Smooth muscle cell (in vitro differentiated cells): Measurements from ENCODE around the gene GPR137B. TPM values are rescaled to one million over a fixed set of nuclear protein-coding genes. Genes with fewer than 3 reads are reported as not detected.

Source experiments
- DNase-seq: peaks from one replicate; lab custom pipeline; 2025; ENCODE audit not compliant: unreplicated experiment; lab: John Stamatoyannopoulos, UW
- H2AFZ ChIP-seq: fragments of 200-600 bp; sonication (generic); 2 replicates; pipeline ENCODE4 v1.6.0; 2016; ENCODE audit warnings: antibody characterized with exemption, low read depth, mild to moderate bottlenecking
- H3F3A ChIP-seq: fragments of 200-600 bp; sonication (generic); 2 replicates; pipeline ENCODE4 v1.6.0; 2017; ENCODE audit warnings: antibody characterized with exemption, low read depth
- H3K27ac ChIP-seq: fragments of 200-600 bp; sonication (generic); 2 replicates; pipeline ENCODE4 v1.5.1; 2016; ENCODE audit warnings: low read depth, mild to moderate bottlenecking
- H3K27me3 ChIP-seq: fragments of 200-600 bp; sonication (generic); 2 replicates; pipeline ENCODE4 v1.6.1; 2016; ENCODE audit warnings: low read depth, mild to moderate bottlenecking
- H3K36me3 ChIP-seq: fragments of 200-600 bp; sonication (generic); 2 replicates; pipeline ENCODE4 v1.5.1; 2016; ENCODE audit warnings: low read depth
- H3K4me1 ChIP-seq: fragments of 200-600 bp; sonication (generic); 2 replicates; pipeline ENCODE4 v1.5.1; 2016; ENCODE audit warnings: low read depth
- H3K4me2 ChIP-seq: fragments of 200-600 bp; sonication (generic); 2 replicates; pipeline ENCODE4 v1.6.0; 2016; ENCODE audit warnings: mild to moderate bottlenecking
- H3K4me3 ChIP-seq: fragments of 200-600 bp; sonication (generic); 2 replicates; pipeline ENCODE4 v1.5.1; 2016; ENCODE audit warnings: mild to moderate bottlenecking
- H3K79me2 ChIP-seq: fragments of 200-600 bp; sonication (generic); 2 replicates; pipeline ENCODE4 v1.6.0; 2016; ENCODE audit warnings: low read depth, mild to moderate bottlenecking
- H3K9ac ChIP-seq: fragments of 200-600 bp; sonication (generic); 2 replicates; pipeline ENCODE4 v1.6.0; 2016; ENCODE audit warnings: low read depth
- H3K9me3 ChIP-seq: fragments of 200-600 bp; sonication (generic); replicated peaks from 2 replicates; pipeline ENCODE4 v1.5.1; 2016; ENCODE audit warnings: low read depth
- H4K20me1 ChIP-seq: fragments of 200-600 bp; sonication (generic); 2 replicates; pipeline ENCODE4 v1.6.0; 2016; ENCODE audit warnings: low read depth
- CTCF ChIP-seq: fragments of 200-600 bp; sonication (generic); IDR thresholded peaks from 2 replicates; pipeline ENCODE4 v1.5.1; 2017; ENCODE audit warnings: borderline replicate concordance, mild to moderate bottlenecking, antibody characterized with exemption; ENCODE audit not compliant: insufficient read depth, poor library complexity, severe bottlenecking
- WGBS: methylation state at CpG from one replicate; pipeline ENCODE4 v1.1.7; 2016; ENCODE audit warnings: low lambda C conversion rate; 5-methylcytosine and 5-hydroxymethylcytosine counted together
- polyA plus RNA-seq: library from polyadenylated mRNA; unstranded; fragments of >200 nt; fragmentation: Nextera tagmentation; extraction: Ambion mirVana; gene quantifications from 2 replicates; pipeline ENCODE4 v1.2.1, GENCODE V29; 2016
- total RNA-seq: library from RNA; depleted of rRNA; stranded (reverse); fragments of >200 nt; gene quantifications from 2 replicates; pipeline ENCODE4 v1.2.3, GENCODE V29; 2014

GPR137B gene
- total and polyA plus RNA-seq, 2 experiments from 2014 or later = 16.2 to 17.7 TPM

- no peaks in the 10 kb centered on the region for H3K9me3 ChIP-seq
- no peak overlapping the region for H2AFZ ChIP-seq
- no peaks in the 10 kb centered on the region for H3K27me3 ChIP-seq
- no peaks in the 10 kb centered on the region for H3K79me2 ChIP-seq
- WGBS = 33% methylated on average over 13 of the region's 13 CpGs
- H3K4me1 ChIP-seq = peaks cover 5% of the 10 kb centered on the region
- peak; percentile 90 for TF ChIP-seq CTCF
- no peaks in the 10 kb centered on the region for H4K20me1 ChIP-seq
- H3K36me3 ChIP-seq = no peaks in the 10 kb centered on the region
- H3K4me2 ChIP-seq = peak overlapping the region; percentile 58
- DNase-seq = peak; percentile 8
- H3F3A ChIP-seq = no peaks in the 10 kb centered on the region
- H3K9ac ChIP-seq = no peak overlapping the region
- no peak overlapping the region for H3K4me3 ChIP-seq
- H3K27ac ChIP-seq = no peak overlapping the region
Measured at GRCh38 chr1:236103646-236104218, 38.6 kb upstream of the GPR137B start.

GRCh38 chr1:236107121-236107907 lies 35.0 kb upstream of the GPR137B start:
- H3F3A ChIP-seq = no peaks in the 10 kb centered on the region
- H3K79me2 ChIP-seq = no peaks in the 10 kb centered on the region
- H3K27me3 ChIP-seq = no peaks in the 10 kb centered on the region
- H3K9ac ChIP-seq = no peak overlapping the region
- H3K4me1 ChIP-seq = no peaks in the 10 kb centered on the region
- no peaks in the 10 kb centered on the region for H3K36me3 ChIP-seq
- no peak for TF ChIP-seq CTCF
- no peak overlapping the region for H3K4me3 ChIP-seq
- no peak for DNase-seq
- WGBS = 78% methylated on average over 9 of the region's 9 CpGs
- no peak overlapping the region for H3K4me2 ChIP-seq
- no peak overlapping the region for H2AFZ ChIP-seq
- H3K27ac ChIP-seq = no peak overlapping the region
- H4K20me1 ChIP-seq = no peaks in the 10 kb centered on the region
- H3K9me3 ChIP-seq = no peaks in the 10 kb centered on the region

DNA sequence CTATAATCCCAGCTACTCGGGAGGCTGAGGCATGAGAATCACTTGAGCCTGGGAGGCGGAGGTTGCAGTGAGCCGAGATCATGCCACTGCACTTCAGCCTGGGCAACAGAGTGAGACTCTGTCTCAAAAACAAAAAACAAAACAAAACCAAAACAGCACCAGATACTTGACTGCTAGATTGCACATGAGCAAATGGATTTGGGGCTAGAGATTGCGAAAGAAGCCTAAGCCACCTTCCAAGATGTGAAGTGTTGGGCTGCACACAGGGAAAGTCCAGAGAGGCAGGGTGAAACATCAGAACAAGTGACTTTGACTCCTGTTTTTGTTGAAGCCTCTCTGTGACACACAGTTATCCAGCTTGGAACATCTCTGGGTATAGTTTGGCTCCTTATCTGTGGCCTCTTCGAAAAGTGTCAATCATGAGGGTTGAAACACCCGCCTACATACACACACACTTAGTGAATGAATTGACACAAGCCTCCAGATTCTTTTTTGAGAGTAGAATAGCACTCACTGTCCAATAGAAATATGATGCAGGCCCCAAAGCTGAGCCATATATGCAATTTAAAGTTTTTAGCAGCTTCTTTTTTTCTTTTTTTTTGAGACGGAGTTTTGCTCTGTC lies 34.2 kb upstream of the GPR137B start:
- Histone ChIP-seq H3K79me2 (no peaks in the 10 kb centered on the region), H2AFZ (no peak overlapping the region), H4K20me1 (no peaks in the 10 kb centered on the region), H3K4me2 (no peak overlapping the region), H3K27ac (no peak overlapping the region), H3K9me3 (no peaks in the 10 kb centered on the region), H3K9ac (no peak overlapping the region), H3K4me3 (no peak overlapping the region), H3K27me3 (no peaks in the 10 kb centered on the region), H3K4me1 (no peaks in the 10 kb centered on the region), H3F3A (no peaks in the 10 kb centered on the region), H3K36me3 (no peaks in the 10 kb centered on the region)
- no peak for DNase-seq
- TF ChIP-seq CTCF = no peak
- WGBS = 94% methylated on average over 7 of the region's 7 CpGs
